Smooth muscle cell of the pulmonary artery (primary cell): ENCODE data around the gene CALML6. TPM values are rescaled to one million over a fixed set of nuclear protein-coding genes. Genes with fewer than 3 reads are reported as not detected.

Experiments
- total RNA-seq: library from RNA; depleted of rRNA; stranded (reverse); fragments of >200 nt; gene quantifications from 2 replicates; pipeline ENCODE4 v1.2.3, GENCODE V29; 2014

CALML6 gene, protein sequence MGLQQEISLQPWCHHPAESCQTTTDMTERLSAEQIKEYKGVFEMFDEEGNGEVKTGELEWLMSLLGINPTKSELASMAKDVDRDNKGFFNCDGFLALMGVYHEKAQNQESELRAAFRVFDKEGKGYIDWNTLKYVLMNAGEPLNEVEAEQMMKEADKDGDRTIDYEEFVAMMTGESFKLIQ
- total RNA-seq: 0.46 and 0.66 TPM in 2 replicates

DNA sequence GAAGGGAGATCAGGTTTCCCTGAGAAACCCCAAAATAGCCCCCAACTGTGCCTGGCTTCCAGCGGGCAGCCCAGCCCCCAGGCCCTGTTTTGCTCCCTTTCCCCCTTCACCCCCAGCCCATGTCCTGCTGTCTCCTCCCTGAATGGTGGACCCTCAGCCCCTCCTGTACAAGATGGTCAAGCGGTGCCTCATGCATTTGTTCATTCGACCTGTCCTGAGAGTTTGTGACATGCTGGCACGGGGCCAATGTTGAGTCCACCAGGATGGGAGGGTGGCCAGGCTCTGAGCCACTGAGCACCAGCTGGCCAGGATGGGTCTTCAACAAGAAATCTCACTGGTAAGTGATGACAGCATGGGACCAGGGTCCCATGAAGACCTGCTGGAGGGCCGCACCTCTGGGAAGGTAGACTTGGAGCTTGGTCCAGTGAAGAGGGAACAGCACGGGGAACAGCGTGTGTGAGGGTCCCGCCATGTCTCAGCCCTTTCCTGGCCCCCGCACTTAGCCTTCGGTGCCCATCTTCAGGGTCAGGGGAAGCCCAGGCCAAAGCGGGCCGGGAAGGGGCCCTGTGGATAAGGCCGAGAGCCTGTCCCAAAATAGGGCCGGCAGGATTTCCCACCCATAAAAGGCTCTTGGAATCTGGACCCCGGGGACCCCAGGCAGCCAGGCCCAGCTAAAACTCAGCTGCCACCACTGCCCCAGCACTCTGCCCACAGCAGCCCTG is at the start of gene CALML6:
TSS of gene CALML6 (plus strand) at position 290 of the 722 bp plus-strand sequence. CDS start at position 311, 21 bp downstream.

DNA sequence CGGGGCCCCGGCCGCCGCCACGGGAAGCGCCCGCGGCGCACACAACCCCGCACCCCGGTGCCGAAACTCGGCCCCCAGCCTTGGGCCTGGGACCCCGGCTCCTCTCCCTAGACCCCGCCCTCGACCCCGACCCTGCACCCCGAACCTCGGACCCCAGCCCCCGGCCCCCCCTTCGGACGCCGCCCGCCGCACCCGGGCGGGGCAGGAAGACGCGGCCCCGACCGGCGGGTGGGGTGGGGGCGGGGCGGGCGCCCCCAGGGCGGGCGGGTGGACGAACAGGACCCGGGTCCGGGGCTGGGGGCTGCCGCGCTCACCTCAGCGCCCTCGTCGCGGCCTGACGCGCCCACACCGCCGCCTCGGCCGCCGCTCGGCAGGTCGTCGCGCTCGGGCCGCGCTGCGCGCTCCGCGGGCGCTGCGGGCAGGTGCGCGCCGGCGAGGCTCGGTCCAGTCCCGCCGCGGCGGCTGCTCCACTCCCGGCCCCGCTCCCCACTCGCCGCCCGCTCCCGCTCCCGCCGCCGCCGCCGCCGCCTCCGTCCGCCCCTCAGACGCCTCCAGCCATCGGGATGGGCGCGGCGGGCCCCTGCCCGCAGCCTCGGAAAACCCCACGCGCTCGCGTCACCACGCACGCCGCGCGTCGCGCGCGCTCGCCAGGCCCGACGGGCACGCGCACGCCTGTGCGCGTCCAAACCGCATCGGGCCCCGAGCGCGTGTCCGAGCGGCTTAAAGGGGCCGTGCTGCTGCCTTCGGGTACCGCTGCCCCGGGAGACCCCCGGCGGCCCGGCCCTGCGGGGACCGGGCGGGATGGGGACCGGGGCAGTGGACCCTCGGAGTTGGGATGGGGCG is 24.3 kb upstream of the CALML6 start, which contains the start of gene GNB1:
TSS of gene GNB1 (minus strand) at position 582 of the 843 bp plus-strand sequence. CDS start 65,634 bp downstream, outside the sequence.

DNA sequence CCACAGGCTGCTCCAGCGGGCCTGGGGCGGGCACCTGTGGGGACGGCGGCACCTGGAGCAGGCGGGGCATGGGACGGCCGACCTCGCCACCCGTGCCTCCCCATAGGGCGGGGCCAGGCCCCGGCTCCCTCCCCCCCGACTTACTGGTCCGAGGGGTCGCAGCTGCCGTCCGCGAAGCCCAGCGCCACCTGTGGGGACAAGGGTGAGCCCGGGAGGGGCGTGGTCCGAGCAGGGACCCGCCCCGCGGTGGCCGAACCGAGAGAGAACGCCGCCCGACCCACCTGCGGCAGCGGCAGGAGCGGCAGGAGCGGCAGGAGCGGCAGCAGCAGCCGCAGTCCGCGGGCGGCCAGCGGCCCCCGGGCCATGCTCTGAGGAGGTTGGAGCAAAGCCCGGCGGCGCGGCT is 3.8 kb downstream of the CALML6 start, which contains the start of gene TMEM52:
TSS of gene TMEM52 (minus strand) at position 379 of the 403 bp plus-strand sequence. CDS start at position 365, 14 bp downstream.

Other genes starting within 250 kb of the CALML6 start
- 39.8 and 45.2 TPM in 2 replicates for gene SLC35E2B, start 222.5 kb upstream of the CALML6 start, total RNA-seq
- 5.9 and 11.8 TPM in 2 replicates for gene CDK11A, start 190.9 kb upstream of the CALML6 start, total RNA-seq
- gene NADK, start 136.8 kb upstream of the CALML6 start, total RNA-seq: 34.9 and 44.6 TPM in 2 replicates
- 162 and 182 TPM in 2 replicates for gene GNB1, start 24.2 kb upstream of the CALML6 start, total RNA-seq
- gene TMEM52, start 4.0 kb downstream of the CALML6 start, total RNA-seq: 0.20 and 0.43 TPM in 2 replicates
- not detected in 2 replicates for gene CFAP74, start 88.5 kb downstream of the CALML6 start, total RNA-seq
- gene GABRD, start 104.1 kb downstream of the CALML6 start, total RNA-seq: not detected in 2 replicates
- gene PRKCZ, start 135.2 kb downstream of the CALML6 start, total RNA-seq: 1.3 and 2.4 TPM in 2 replicates